ENCODE data around the gene FAM78B. TPM values are rescaled to one million over a fixed set of nuclear protein-coding genes. Genes with fewer than 3 reads are reported as not detected.

FAM78B gene
- polyA plus RNA-seq, 3 donors = not detected

- 86% methylated on average over 8 of the region's 11 CpGs for WGBS (ENCODE audit: insufficient coverage)
- no peak overlapping the region for H3K27ac Mint-ChIP-seq
These were observed 134.0 kb downstream of the FAM78B start for GRCh38 chr1:166032572-166033371.

More at GRCh38 chr1:166032572-166033371, 134.0 kb downstream of the FAM78B start:
- H3K4me3 Mint-ChIP-seq = no peak overlapping the region
- Histone ChIP-seq H4K20me1 (ENCODE audit: insufficient read depth, low read length) (no peaks in the 10 kb centered on the region), H3K27ac (ENCODE audit: low read depth in 1 of 2, low read length in 2 of 2) (no peak overlapping the region), H3K9ac (ENCODE audit: insufficient read depth, low read length, poor library complexity, severe bottlenecking) (no peak overlapping the region), H3K4me1 (ENCODE audit: control insufficient read depth in 1 of 2, insufficient read depth in 2 of 2, low read length in 2 of 2) (no peaks in the 10 kb centered on the region), H3K9me3 (replicated peaks in 1 of 2; ENCODE audit: control insufficient read depth in 1 of 2, insufficient read depth in 1 of 2, low read length in 2 of 2) (no peaks in the 10 kb centered on the region), H3K4me3 (replicated peaks in 1 of 3; ENCODE audit: low read depth in 2 of 3, low read length in 3 of 3) (no peak overlapping the region), H3K79me2 (ENCODE audit: insufficient read depth, low read length) (no peaks in the 10 kb centered on the region), H2AFZ (ENCODE audit: insufficient read depth, low read depth, low read length, poor library complexity, severe bottlenecking) (no peak overlapping the region), H3K36me3 (replicated peaks in 1 of 2; ENCODE audit: control insufficient read depth in 1 of 2, insufficient read depth in 2 of 2, low read length in 2 of 2) (no peaks in the 10 kb centered on the region), H3K27me3 (ENCODE audit: control insufficient read depth in 2 of 2, insufficient read depth in 2 of 2, low read length in 2 of 2) (no peaks in the 10 kb centered on the region), H3K4me2 (replicated peaks; ENCODE audit: extremely low read depth, low read length, poor library complexity, severe bottlenecking) (no peak overlapping the region)
- peaks cover 0 to 8% (median 3%) of the 10 kb centered on the region in 7 donors for H3K9me3 Mint-ChIP-seq
- H3K4me1 Mint-ChIP-seq = no peaks in the 10 kb centered on the region
- intact Hi-C loops (cut with micrococcal nuclease) = no loop called here
- H3K36me3 Mint-ChIP-seq = no peaks in the 10 kb centered on the region
- DNase-seq = no peak
- no peak for TF ChIP-seq CTCF (IDR thresholded peaks at IDR 0.05)
- H3K27me3 Mint-ChIP-seq (ENCODE audit: low read depth in 3 of 3) = peaks cover 0 to 3% (median 2%) of the 10 kb centered on the region in 3 donors
